Epithelial cell of esophagus (primary cell): ENCODE data around the gene CCDC197.

Experiments
- DNase-seq: peaks from one replicate; pipeline ENCODE4 v3.0.0; 2010; ENCODE audit warnings: low read depth
- H3K4me3 ChIP-seq: 2 replicates; pipeline ENCODE4 v1.5.1; 2011; ENCODE audit warnings: mild to moderate bottlenecking, low read length, control low read depth
- CTCF ChIP-seq: IDR thresholded peaks from 2 replicates; pipeline ENCODE4 v1.5.1; 2011; ENCODE audit warnings: low read depth, mild to moderate bottlenecking, low read length, control low read depth, inconsistent platforms; ENCODE audit not compliant: insufficient read depth; ENCODE audit errors: missing control alignments

Gene CCDC197

DNA sequence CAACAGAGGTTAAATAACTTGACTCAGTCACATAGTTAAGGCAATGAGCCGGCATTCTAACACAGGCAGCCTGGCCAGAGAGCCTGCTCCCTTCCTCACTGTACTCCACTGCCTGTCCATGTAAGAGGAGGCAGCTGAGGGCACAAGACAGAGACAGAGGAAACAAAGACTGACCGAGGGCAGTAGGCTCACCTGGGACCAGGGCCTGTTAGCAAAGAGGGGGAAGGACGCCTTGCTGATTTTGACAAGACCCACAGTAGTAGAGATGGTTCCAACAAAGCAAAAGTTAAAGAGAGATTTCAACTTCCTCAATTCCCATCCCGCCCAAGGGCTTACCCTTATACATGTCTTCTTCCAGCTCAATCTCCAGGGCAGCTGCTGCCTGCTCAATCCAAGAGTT is 55.6 kb downstream of the CCDC197 start:
- no peak overlapping the region for H3K4me3 ChIP-seq
- no peak for TF ChIP-seq CTCF
- no peak for DNase-seq

GRCh38 chr14:94054401-94054800 is 57.3 kb downstream of the CCDC197 start:
- no peak for TF ChIP-seq CTCF
- no peak overlapping the region for H3K4me3 ChIP-seq
- DNase-seq, result no peak

DNA sequence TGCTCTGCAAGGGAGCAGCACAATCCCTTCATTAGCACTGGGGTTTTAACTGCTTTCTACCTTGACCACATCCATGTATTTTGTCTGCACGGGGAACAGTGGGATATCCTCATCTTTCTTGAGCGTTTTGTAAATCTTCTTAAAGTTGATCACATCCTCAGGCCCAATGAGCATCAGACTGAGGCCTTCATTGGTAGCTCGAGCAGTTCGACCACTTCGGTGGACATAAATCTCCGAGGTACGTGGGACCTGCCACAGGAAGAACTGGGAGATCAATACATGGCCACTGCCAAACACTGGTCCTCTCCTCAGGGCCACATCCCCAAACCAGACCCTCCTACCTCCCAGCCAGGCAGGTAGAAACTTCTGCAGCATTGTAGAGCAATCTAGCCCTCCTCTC is 57.8 kb downstream of the CCDC197 start:
- H3K4me3 ChIP-seq, result no peak overlapping the region
- no peak for DNase-seq
- TF ChIP-seq CTCF, result no peak

GRCh38 chr14:94056579-94057308 is 59.6 kb downstream of the CCDC197 start:
- no peak for TF ChIP-seq CTCF
- no peak overlapping the region for H3K4me3 ChIP-seq
- no peak for DNase-seq

DNA sequence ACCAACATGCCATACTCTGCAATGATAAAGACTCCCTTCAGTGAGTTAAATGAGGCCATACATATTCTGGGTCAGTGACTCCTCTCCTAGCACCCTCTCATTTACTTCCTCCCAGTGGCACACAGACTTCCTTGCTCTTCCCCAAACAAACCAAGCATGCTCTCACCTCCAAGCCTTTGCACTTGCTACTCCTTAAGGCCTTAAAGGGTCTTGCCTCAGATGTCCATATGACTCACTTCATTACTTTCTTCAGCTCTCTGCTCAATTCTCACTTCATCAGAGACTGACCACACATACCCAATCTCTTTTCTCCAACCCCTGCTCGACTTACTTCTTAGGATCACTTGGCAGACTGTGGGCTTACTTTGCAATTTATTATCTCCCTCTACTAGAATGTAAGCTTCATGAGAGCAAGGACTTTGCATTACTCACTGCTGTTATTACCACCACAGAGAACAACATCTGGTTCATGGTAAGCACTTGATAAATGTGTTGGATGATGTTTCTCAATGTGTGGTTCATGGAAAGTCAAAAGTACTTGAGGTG is 61.1 kb downstream of the CCDC197 start:
- no peak overlapping the region for H3K4me3 ChIP-seq
- no peak for TF ChIP-seq CTCF
- DNase-seq, result no peak
